CD14-positive monocyte (primary cell): ENCODE results near the gene JMJD1C. TPM values are rescaled to one million over a fixed set of nuclear protein-coding genes. Genes with fewer than 3 reads are reported as not detected.

ENCODE experiments used
- DNase-seq, 3 donors: peaks; one replicate each; pipeline ENCODE4 v3.0.0-alpha.2; 2011 to 2022
- H2AFZ ChIP-seq: 2 replicates; pipeline ENCODE4 v1.6.0; 2012; ENCODE audit warnings: mild to moderate bottlenecking, low read depth, low read length, inconsistent platforms; ENCODE audit not compliant: insufficient read depth, poor library complexity, severe bottlenecking
- H3K27ac ChIP-seq, 2 donors: 1 replicate in 1 of 2; 2 replicates in 1 of 2; pipeline ENCODE4 v1.5.1; 2012 to 2013; ENCODE audit warnings: low read length in 2 of 2, control low read depth in 1 of 2, inconsistent platforms in 1 of 2, low read depth in 1 of 2, mild to moderate bottlenecking in 1 of 2
- H3K27me3 ChIP-seq, 2 donors: one replicate each; pipeline versions ENCODE4 v1.6.0 to v1.6.1; 2011 to 2013; ENCODE audit warnings: low read length in 2 of 2; ENCODE audit not compliant: control insufficient read depth in 2 of 2, insufficient read depth in 2 of 2
- H3K36me3 ChIP-seq, 2 donors: replicated peaks in 1 of 2; 1 replicate in 1 of 2; 2 replicates in 1 of 2; pipeline versions ENCODE4 v1.5.1 to v1.6.1; 2012 to 2013; ENCODE audit warnings: low read length in 2 of 2, control low read depth in 1 of 2, inconsistent platforms in 1 of 2, mild to moderate bottlenecking in 1 of 2; ENCODE audit not compliant: insufficient read depth in 2 of 2, control insufficient read depth in 1 of 2
- H3K4me1 ChIP-seq, 2 donors: 1 replicate in 1 of 2; 2 replicates in 1 of 2; pipeline versions ENCODE4 v1.5.1 to v1.6.1; 2012 to 2013; ENCODE audit warnings: low read length in 2 of 2, control low read depth in 1 of 2, inconsistent platforms in 1 of 2, mild to moderate bottlenecking in 1 of 2, moderate library complexity in 1 of 2; ENCODE audit not compliant: insufficient read depth in 2 of 2, control insufficient read depth in 1 of 2
- H3K4me2 ChIP-seq: replicated peaks from 2 replicates; pipeline ENCODE3; 2012; ENCODE audit warnings: low read length, moderate library complexity, mild to moderate bottlenecking; ENCODE audit not compliant: poor library complexity, severe bottlenecking; ENCODE audit errors: extremely low read depth
- H3K4me3 ChIP-seq, 3 experiments: fragments of 200-600 bp in 1 of 3; sonication (generic) in 1 of 3; replicated peaks in 1 of 3; 1 replicate in 2 of 3; 2 replicates in 1 of 3; pipeline ENCODE4 v1.5.1; 2011 to 2013; ENCODE audit warnings: low read length in 3 of 3, mild to moderate bottlenecking in 3 of 3, control low read depth in 2 of 3, low read depth in 2 of 3, inconsistent platforms in 1 of 3, moderate library complexity in 1 of 3
- H3K79me2 ChIP-seq: 2 replicates; pipeline ENCODE4 v1.6.0; 2012; ENCODE audit warnings: mild to moderate bottlenecking, control low read depth, inconsistent platforms, low read length, moderate library complexity; ENCODE audit not compliant: insufficient read depth
- H3K9ac ChIP-seq: 2 replicates; pipeline ENCODE4 v1.6.0; 2017; ENCODE audit warnings: low read length, mild to moderate bottlenecking; ENCODE audit not compliant: insufficient read depth, poor library complexity, severe bottlenecking
- H3K9me3 ChIP-seq, 2 donors: replicated peaks in 1 of 2; 1 replicate in 1 of 2; 2 replicates in 1 of 2; pipeline versions ENCODE4 v1.5.1 to v1.6.1; 2012 to 2013; ENCODE audit warnings: low read length in 2 of 2, control low read depth in 1 of 2; ENCODE audit not compliant: control insufficient read depth in 1 of 2, insufficient read depth in 1 of 2
- H4K20me1 ChIP-seq: 2 replicates; pipeline ENCODE4 v1.6.0; 2012; ENCODE audit warnings: mild to moderate bottlenecking, low read length, control low read depth, moderate library complexity; ENCODE audit not compliant: insufficient read depth
- H3K27ac Mint-ChIP-seq, 7 donors: one replicate each; pipeline ENCODE4 v1.8.0; 2020; ENCODE audit warnings: mild to moderate bottlenecking in 7 of 7, mixed read lengths in 7 of 7, moderate library complexity in 6 of 7, inconsistent platforms in 2 of 7
- H3K27me3 Mint-ChIP-seq, 3 donors: one replicate each; pipeline ENCODE4 v1.8.0; 2021 to 2022; ENCODE audit warnings: low read depth in 3 of 3, mild to moderate bottlenecking in 3 of 3, mixed read lengths in 3 of 3, moderate library complexity in 3 of 3, inconsistent platforms in 1 of 3
- H3K36me3 Mint-ChIP-seq, 2 donors: one replicate each; pipeline ENCODE4 v1.8.0; 2020; ENCODE audit warnings: mixed read lengths in 2 of 2, inconsistent platforms in 1 of 2, mild to moderate bottlenecking in 1 of 2
- H3K4me1 Mint-ChIP-seq: one replicate; pipeline ENCODE4 v1.8.0; 2020; ENCODE audit warnings: mild to moderate bottlenecking, mixed read lengths
- H3K4me3 Mint-ChIP-seq, 2 donors: one replicate each; pipeline ENCODE4 v1.8.0; 2020; ENCODE audit warnings: mild to moderate bottlenecking in 2 of 2, mixed read lengths in 2 of 2, moderate library complexity in 1 of 2
- H3K9me3 Mint-ChIP-seq, 7 donors: one replicate each; pipeline ENCODE4 v1.8.0; 2020 to 2022; ENCODE audit warnings: mixed read lengths in 7 of 7, mild to moderate bottlenecking in 6 of 7, moderate library complexity in 6 of 7, inconsistent platforms in 2 of 7
- WGBS: methylation state at CpG from one replicate; pipeline ENCODE4 v1.1.5; 2013; ENCODE audit warnings: missing lambda C conversion rate; ENCODE audit not compliant: insufficient coverage; 5-methylcytosine and 5-hydroxymethylcytosine counted together
- intact Hi-C, 2 donors: fragments of 100-400 bp; cut with micrococcal nuclease; formaldehyde crosslinking; loops; one replicate each; pipeline versions ENCODE4 v1.15.0 to v1.15.1; 2023
- polyA plus RNA-seq, 3 donors: library from polyadenylated mRNA; depleted of rRNA in 1 of 3; unstranded in 2 of 3; stranded (reverse) in 1 of 3; fragments of 300-500 nt in 2 of 3; fragments of >200 nt in 1 of 3; fragmentation: Illumina TruSeq in 2 of 3; gene quantifications; 1 replicate in 2 of 3; 2 replicates in 1 of 3; pipeline ENCODE4 v1.2.3, GENCODE V29; 2012 to 2021
- TF ChIP-seq, protein P1 (sequence below): fragments of 200-600 bp; IDR thresholded peaks from one replicate; pipeline ENCODE4 v1.8.0; 2022; ENCODE audit warnings: antibody characterized with exemption, mild to moderate bottlenecking

JMJD1C gene
- polyA plus RNA-seq, 3 donors: 27.8 to 84.8 (median 46.5) TPM

DNA sequence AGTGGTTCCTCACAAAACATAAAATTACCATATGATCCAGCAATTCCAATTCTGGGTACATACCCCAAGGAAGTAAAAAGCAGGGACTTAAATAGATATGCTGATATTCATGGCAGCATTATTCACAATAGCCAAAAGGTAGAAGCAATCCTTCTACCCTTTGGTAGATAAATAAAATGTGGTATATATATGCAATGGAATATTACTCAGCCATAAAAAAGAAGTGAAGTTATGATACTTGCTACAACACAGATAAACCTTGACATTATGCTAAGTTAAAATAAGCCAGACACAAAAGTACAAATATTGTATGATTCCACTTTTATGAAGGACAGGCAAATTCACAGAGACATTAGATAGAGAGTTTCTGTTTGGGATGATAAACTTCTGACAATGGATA is 13.3 kb downstream of the JMJD1C start:
- H3K36me3 Mint-ChIP-seq: peaks cover 5 to 13% of the 10 kb centered on the region in 2 donors
- no peak overlapping the region for H3K4me3 ChIP-seq
- peaks cover 0 to 7% (median 0%) of the 10 kb centered on the region in 7 donors for H3K9me3 Mint-ChIP-seq
- intact Hi-C loops: no loop called here
- H3K79me2 ChIP-seq: peaks cover 28% of the 10 kb centered on the region
- H3K27ac ChIP-seq: no peak overlapping the region
- H2AFZ ChIP-seq: no peak overlapping the region
- H3K9ac ChIP-seq: no peak overlapping the region
- peaks cover 0 to 6% of the 10 kb centered on the region in 2 donors for H3K36me3 ChIP-seq
- peaks cover 57% of the 10 kb centered on the region for H4K20me1 ChIP-seq
- H3K4me2 ChIP-seq: no peak overlapping the region
- H3K27me3 Mint-ChIP-seq: peaks cover 0 to 2% (median 0%) of the 10 kb centered on the region in 3 donors
- TF ChIP-seq, protein P1, sequence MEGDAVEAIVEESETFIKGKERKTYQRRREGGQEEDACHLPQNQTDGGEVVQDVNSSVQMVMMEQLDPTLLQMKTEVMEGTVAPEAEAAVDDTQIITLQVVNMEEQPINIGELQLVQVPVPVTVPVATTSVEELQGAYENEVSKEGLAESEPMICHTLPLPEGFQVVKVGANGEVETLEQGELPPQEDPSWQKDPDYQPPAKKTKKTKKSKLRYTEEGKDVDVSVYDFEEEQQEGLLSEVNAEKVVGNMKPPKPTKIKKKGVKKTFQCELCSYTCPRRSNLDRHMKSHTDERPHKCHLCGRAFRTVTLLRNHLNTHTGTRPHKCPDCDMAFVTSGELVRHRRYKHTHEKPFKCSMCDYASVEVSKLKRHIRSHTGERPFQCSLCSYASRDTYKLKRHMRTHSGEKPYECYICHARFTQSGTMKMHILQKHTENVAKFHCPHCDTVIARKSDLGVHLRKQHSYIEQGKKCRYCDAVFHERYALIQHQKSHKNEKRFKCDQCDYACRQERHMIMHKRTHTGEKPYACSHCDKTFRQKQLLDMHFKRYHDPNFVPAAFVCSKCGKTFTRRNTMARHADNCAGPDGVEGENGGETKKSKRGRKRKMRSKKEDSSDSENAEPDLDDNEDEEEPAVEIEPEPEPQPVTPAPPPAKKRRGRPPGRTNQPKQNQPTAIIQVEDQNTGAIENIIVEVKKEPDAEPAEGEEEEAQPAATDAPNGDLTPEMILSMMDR: no peak
- H3K4me3 Mint-ChIP-seq: no peak overlapping the region
- no peak overlapping the region for H3K27ac Mint-ChIP-seq
- H3K4me1 ChIP-seq: no peaks in the 10 kb centered on the region
- H3K27me3 ChIP-seq: no peaks in the 10 kb centered on the region
- DNase-seq: no peak
- peaks cover 6% of the 10 kb centered on the region for H3K4me1 Mint-ChIP-seq
- H3K9me3 ChIP-seq: no peaks in the 10 kb centered on the region

DNA sequence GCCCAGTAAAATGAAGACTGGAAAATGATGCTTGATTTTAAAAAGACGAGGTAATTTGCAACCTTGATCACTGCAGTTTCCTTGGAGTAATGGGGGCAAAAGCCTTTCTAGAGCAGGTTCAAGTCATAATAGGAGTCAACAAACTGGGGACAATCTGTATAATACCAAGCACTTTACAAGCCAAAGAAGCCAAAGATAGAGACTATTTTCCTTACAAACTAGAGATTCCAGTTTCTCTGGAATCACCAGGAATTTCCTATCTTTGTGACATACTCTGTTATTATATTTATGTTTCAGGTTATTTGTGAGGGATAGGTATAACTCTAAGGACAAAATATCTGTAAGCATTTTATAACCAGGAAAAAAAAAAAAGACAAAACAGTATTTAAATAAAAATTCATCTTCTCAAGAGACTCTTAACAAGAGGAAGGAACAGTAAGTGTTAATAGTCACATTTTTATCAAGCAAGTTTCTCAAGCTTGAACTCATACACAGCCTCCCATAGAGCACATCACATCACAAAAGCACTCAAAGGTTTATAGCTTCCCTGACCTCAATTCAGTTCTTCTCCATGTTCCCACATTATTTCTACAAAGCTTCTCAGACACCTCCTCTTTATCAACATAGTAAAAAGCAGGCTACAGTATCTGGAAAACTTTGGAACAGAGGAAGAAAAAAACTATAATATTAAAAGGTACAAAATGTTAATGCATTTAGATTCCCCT is 18.9 kb downstream of the JMJD1C start:
- H3K36me3 ChIP-seq: no peaks in the 10 kb centered on the region
- intact Hi-C loops: no loop called here
- no peaks in the 10 kb centered on the region for H3K9me3 ChIP-seq
- H3K4me3 ChIP-seq: no peak overlapping the region
- Mint-ChIP-seq H3K27ac (no peak overlapping the region), H3K9me3 (no peaks in the 10 kb centered on the region), H3K4me3 (no peak overlapping the region), H3K36me3 (peaks cover 0 to 8% of the 10 kb centered on the region in 2 donors), H3K4me1 (peaks cover 5% of the 10 kb centered on the region), H3K27me3 (peaks cover 0 to 2% (median 0%) of the 10 kb centered on the region in 3 donors)
- TF ChIP-seq, protein P1: no peak
- no peak overlapping the region for H3K4me2 ChIP-seq
- H3K27me3 ChIP-seq: no peaks in the 10 kb centered on the region
- H4K20me1 ChIP-seq: peaks cover 73% of the 10 kb centered on the region
- H3K4me1 ChIP-seq: no peaks in the 10 kb centered on the region
- WGBS: no CpG with 5 or more reads among the region's 1 CpG
- DNase-seq: no peak
- peaks cover 65% of the 10 kb centered on the region for H3K79me2 ChIP-seq
- no peak overlapping the region for H3K9ac ChIP-seq
- no peak overlapping the region for H3K27ac ChIP-seq
- no peak overlapping the region for H2AFZ ChIP-seq
